WTC11 (cell line): ENCODE measurements around the gene P3H2. TPM values are rescaled to one million over a fixed set of nuclear protein-coding genes. Genes with fewer than 3 reads are reported as not detected.

Experiments used
- ATAC-seq: fragments of 200-7000 bp; cut with Tn5 transposase; 2 replicates; pipeline ENCODE4 v1.10.0; 2021; ENCODE audit warnings: mild to moderate bottlenecking, moderate library complexity
- CTCF ChIA-PET: fragments of 300-600 bp; sonication (Branson Sonifier 250); formaldehyde crosslinking; loops from one replicate; lab custom pipeline; 2021; ENCODE audit warnings: antibody characterized with exemption; lab: Charles Lee
- POLR2A ChIA-PET: fragments of 350-600 bp; sonication (Branson Sonifier 250); formaldehyde crosslinking; loops from one replicate; lab custom pipeline; 2021; ENCODE audit warnings: antibody characterized with exemption; lab: Charles Lee
- DNase-seq: peaks from one replicate; pipeline ENCODE4 v3.0.0; 2021; ENCODE audit warnings: low spot score
- H3K27ac Mint-ChIP-seq: 2 replicates; pipeline ENCODE4 v1.8.0; 2021; ENCODE audit warnings: mixed read lengths
- H3K27me3 Mint-ChIP-seq: 2 replicates; pipeline ENCODE4 v1.8.0; 2021; ENCODE audit warnings: low read depth, mild to moderate bottlenecking, moderate library complexity, mixed read lengths
- H3K36me3 Mint-ChIP-seq: 2 replicates; pipeline ENCODE4 v1.8.0; 2021; ENCODE audit warnings: mixed read lengths
- H3K4me1 Mint-ChIP-seq: 2 replicates; pipeline ENCODE4 v1.8.0; 2022; ENCODE audit warnings: mixed read lengths
- H3K4me3 Mint-ChIP-seq: 2 replicates; pipeline ENCODE4 v1.8.0; 2021; ENCODE audit warnings: mild to moderate bottlenecking, moderate library complexity, mixed read lengths
- H3K9me3 Mint-ChIP-seq: 2 replicates; pipeline ENCODE4 v1.8.0; 2021; ENCODE audit warnings: mixed read lengths
- ATF3 ChIP-seq: sonication (generic); formaldehyde crosslinking; conservative IDR thresholded peaks from 2 replicates; pipeline ENCODE4 v1.8.1; 2022; ENCODE audit warnings: mild to moderate bottlenecking, missing genetic modification reagents
- CBFB ChIP-seq: sonication (generic); formaldehyde crosslinking; IDR thresholded peaks from 2 replicates; pipeline ENCODE4 v1.8.1; 2022; ENCODE audit warnings: mild to moderate bottlenecking, low read depth, missing genetic modification reagents
- CREM ChIP-seq: sonication (generic); formaldehyde crosslinking; IDR thresholded peaks from 2 replicates; pipeline ENCODE4 v1.8.1; 2022; ENCODE audit warnings: mild to moderate bottlenecking, missing genetic modification reagents, moderate library complexity
- GABPB1 ChIP-seq: sonication (generic); formaldehyde crosslinking; IDR thresholded peaks from 2 replicates; pipeline ENCODE4 v1.8.1; 2023; ENCODE audit warnings: mild to moderate bottlenecking, missing genetic modification reagents
- MAX ChIP-seq: sonication (generic); formaldehyde crosslinking; IDR thresholded peaks from 2 replicates; pipeline ENCODE4 v1.8.0; 2022; ENCODE audit warnings: mild to moderate bottlenecking, missing genetic modification reagents
- NFATC4 ChIP-seq: fragments of 250-450 bp; sonication (Bioruptor Pico); IDR thresholded peaks from 2 replicates; pipeline ENCODE4 v1.9.0; 2021; ENCODE audit warnings: mild to moderate bottlenecking
- NR1H2 ChIP-seq: sonication (generic); formaldehyde crosslinking; IDR thresholded peaks from 2 replicates; pipeline ENCODE4 v1.9.0; 2021; ENCODE audit warnings: mild to moderate bottlenecking, moderate library complexity, missing genetic modification reagents
- PREB ChIP-seq: sonication (generic); formaldehyde crosslinking; IDR thresholded peaks from 2 replicates; pipeline ENCODE4 v1.8.1; 2022; ENCODE audit warnings: mild to moderate bottlenecking, missing genetic modification reagents, moderate library complexity, borderline replicate concordance
- RELA ChIP-seq: sonication (generic); formaldehyde crosslinking; IDR thresholded peaks from 2 replicates; pipeline ENCODE4 v1.8.1; 2022; ENCODE audit warnings: missing genetic modification reagents, mild to moderate bottlenecking, borderline replicate concordance
- SMAD3 ChIP-seq: sonication (generic); formaldehyde crosslinking; IDR thresholded peaks from 2 replicates; pipeline ENCODE4 v1.8.0; 2022; ENCODE audit warnings: missing genetic modification reagents, mild to moderate bottlenecking, borderline replicate concordance
- TCF7 ChIP-seq: sonication (generic); formaldehyde crosslinking; IDR thresholded peaks from 2 replicates; pipeline ENCODE4 v1.8.0; 2022; ENCODE audit warnings: mild to moderate bottlenecking, low read depth, missing genetic modification reagents, moderate library complexity
- TEAD1 ChIP-seq: sonication (generic); formaldehyde crosslinking; IDR thresholded peaks from 2 replicates; pipeline ENCODE4 v1.8.0; 2022; ENCODE audit warnings: mild to moderate bottlenecking, missing genetic modification reagents
- TEAD4 ChIP-seq: sonication (generic); formaldehyde crosslinking; IDR thresholded peaks from 2 replicates; pipeline ENCODE4 v1.8.0; 2022; ENCODE audit warnings: mild to moderate bottlenecking, missing genetic modification reagents
- USF1 ChIP-seq: sonication (generic); formaldehyde crosslinking; IDR thresholded peaks from 2 replicates; pipeline ENCODE4 v1.8.0; 2022; ENCODE audit warnings: mild to moderate bottlenecking, missing genetic modification reagents
- ZNF317 ChIP-seq: sonication (generic); formaldehyde crosslinking; IDR thresholded peaks from 2 replicates; pipeline ENCODE4 v1.8.1; 2023; ENCODE audit warnings: low read depth, mild to moderate bottlenecking, moderate library complexity, missing genetic modification reagents, borderline replicate concordance
- total RNA-seq: library from RNA; stranded (reverse); gene quantifications from 3 replicates; pipeline ENCODE4 v1.2.3, GENCODE V29; 2021
- TF ChIP-seq, protein P1 (sequence below): sonication (generic); formaldehyde crosslinking; IDR thresholded peaks from 2 replicates; pipeline ENCODE4 v1.8.0; 2022; ENCODE audit warnings: missing genetic modification reagents
- TF ChIP-seq, protein P2 (sequence below): fragments of 200-600 bp; IDR thresholded peaks from 2 replicates; pipeline ENCODE4 v1.8.0; 2022; ENCODE audit warnings: antibody characterized with exemption
- TF ChIP-seq, protein P3 (sequence below): sonication (generic); formaldehyde crosslinking; IDR thresholded peaks from 2 replicates; pipeline ENCODE4 v1.8.1; 2023; ENCODE audit warnings: mild to moderate bottlenecking, missing genetic modification reagents, moderate library complexity
- TF ChIP-seq, protein P4 (sequence below): sonication (generic); formaldehyde crosslinking; IDR thresholded peaks from 2 replicates; pipeline ENCODE4 v1.8.1; 2022; ENCODE audit warnings: low read depth, missing genetic modification reagents, borderline replicate concordance

The P3H2 gene
- total RNA-seq, 1 experiment from 2014 or later: 29.4 TPM

DNA sequence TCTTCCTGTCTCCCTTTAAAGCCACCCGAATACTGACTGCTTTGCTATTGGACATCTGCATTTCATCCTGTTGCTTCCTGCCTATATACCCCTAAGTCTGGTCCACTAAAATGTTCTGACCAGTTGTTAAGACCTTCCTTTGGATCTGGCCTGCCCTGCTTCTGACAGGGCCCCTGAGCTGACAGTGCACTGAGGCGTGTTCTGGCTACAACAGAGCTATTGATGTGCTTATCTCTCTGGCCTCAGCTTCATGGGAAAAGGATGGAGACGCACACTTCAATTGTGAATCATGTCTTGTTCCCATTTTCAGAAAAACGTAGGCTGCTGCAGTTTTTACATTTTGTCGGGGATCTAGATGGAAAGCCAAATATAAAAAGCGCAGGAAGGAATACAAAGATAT, 7.1 kb upstream of the P3H2 start:
- TF ChIP-seq, protein P1, sequence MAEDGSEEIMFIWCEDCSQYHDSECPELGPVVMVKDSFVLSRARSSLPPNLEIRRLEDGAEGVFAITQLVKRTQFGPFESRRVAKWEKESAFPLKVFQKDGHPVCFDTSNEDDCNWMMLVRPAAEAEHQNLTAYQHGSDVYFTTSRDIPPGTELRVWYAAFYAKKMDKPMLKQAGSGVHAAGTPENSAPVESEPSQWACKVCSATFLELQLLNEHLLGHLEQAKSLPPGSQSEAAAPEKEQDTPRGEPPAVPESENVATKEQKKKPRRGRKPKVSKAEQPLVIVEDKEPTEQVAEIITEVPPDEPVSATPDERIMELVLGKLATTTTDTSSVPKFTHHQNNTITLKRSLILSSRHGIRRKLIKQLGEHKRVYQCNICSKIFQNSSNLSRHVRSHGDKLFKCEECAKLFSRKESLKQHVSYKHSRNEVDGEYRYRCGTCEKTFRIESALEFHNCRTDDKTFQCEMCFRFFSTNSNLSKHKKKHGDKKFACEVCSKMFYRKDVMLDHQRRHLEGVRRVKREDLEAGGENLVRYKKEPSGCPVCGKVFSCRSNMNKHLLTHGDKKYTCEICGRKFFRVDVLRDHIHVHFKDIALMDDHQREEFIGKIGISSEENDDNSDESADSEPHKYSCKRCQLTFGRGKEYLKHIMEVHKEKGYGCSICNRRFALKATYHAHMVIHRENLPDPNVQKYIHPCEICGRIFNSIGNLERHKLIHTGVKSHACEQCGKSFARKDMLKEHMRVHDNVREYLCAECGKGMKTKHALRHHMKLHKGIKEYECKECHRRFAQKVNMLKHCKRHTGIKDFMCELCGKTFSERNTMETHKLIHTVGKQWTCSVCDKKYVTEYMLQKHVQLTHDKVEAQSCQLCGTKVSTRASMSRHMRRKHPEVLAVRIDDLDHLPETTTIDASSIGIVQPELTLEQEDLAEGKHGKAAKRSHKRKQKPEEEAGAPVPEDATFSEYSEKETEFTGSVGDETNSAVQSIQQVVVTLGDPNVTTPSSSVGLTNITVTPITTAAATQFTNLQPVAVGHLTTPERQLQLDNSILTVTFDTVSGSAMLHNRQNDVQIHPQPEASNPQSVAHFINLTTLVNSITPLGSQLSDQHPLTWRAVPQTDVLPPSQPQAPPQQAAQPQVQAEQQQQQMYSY: no peak
- no peak for TF ChIP-seq TEAD1 (CRISPR knock-in tag)
- TF ChIP-seq ATF3 (CRISPR knock-in tag): no peak
- TF ChIP-seq RELA (CRISPR knock-in tag): no peak
- Mint-ChIP-seq H3K27me3 (no peaks in the 10 kb centered on the region; the same call in 1 of the 2 replicates), H3K36me3 (no peaks in the 10 kb centered on the region; the same call in 1 of the 2 replicates), H3K4me3 (no peak overlapping the region), H3K9me3 (no peaks in the 10 kb centered on the region), H3K27ac (no peak overlapping the region), H3K4me1 (peaks cover 23% of the 10 kb centered on the region)
- CTCF ChIA-PET: interaction anchor here (0.5 kb wide), 1 partner anchor 166 kb away, joined by 3 read pairs; no protein-coding TSS in a partner anchor
- DNase-seq: no peak
- ATAC-seq: no peak
- POLR2A ChIA-PET: no interaction called here

DNA sequence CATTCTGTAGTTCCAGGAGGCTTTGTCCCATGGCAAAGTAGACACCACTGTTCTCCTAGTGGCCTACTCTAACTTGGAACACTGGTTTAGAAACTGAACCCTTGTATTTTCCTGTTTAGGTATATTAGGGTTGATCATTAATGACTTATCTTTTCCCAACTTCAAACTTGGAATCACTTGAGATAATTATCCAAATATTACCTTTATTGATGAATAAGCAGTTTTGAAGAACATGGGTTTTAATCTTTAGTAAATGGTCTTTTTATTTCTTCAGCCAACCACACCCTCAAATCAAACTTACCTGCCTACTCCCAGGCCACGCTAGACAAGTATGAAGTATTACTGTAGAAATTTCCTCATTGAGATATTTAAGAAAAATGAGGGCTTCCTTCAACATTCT, 6.5 kb upstream of the P3H2 start:
- Mint-ChIP-seq H3K4me1 (peaks cover 22% of the 10 kb centered on the region), H3K9me3 (no peaks in the 10 kb centered on the region), H3K36me3 (no peaks in the 10 kb centered on the region; the same call in 1 of the 2 replicates), H3K27me3 (no peaks in the 10 kb centered on the region; the same call in 1 of the 2 replicates), H3K27ac (no peak overlapping the region), H3K4me3 (no peak overlapping the region)
- ChIA-PET POLR2A (no interaction called here), CTCF (interaction anchor here (0.5 kb wide), 1 partner anchor 165 kb away, joined by 3 read pairs; no protein-coding TSS in a partner anchor)
- ATAC-seq (no peak), DNase-seq (no peak)
- TF ChIP-seq SMAD3 (no peak), ZNF317 (CRISPR knock-in tag) (no peak), USF1 (CRISPR knock-in tag) (no peak), CBFB (CRISPR knock-in tag) (no peak), TEAD1 (CRISPR knock-in tag) (no peak), TEAD4 (no peak), CREM (CRISPR knock-in tag) (no peak), MAX (CRISPR knock-in tag) (no peak), PREB (CRISPR knock-in tag) (no peak), NFATC4 (CRISPR knock-in tag) (no peak), TCF7 (CRISPR knock-in tag) (no peak), GABPB1 (CRISPR knock-in tag) (no peak), NR1H2 (CRISPR knock-in tag) (no peak)
- TF ChIP-seq, protein P2, sequence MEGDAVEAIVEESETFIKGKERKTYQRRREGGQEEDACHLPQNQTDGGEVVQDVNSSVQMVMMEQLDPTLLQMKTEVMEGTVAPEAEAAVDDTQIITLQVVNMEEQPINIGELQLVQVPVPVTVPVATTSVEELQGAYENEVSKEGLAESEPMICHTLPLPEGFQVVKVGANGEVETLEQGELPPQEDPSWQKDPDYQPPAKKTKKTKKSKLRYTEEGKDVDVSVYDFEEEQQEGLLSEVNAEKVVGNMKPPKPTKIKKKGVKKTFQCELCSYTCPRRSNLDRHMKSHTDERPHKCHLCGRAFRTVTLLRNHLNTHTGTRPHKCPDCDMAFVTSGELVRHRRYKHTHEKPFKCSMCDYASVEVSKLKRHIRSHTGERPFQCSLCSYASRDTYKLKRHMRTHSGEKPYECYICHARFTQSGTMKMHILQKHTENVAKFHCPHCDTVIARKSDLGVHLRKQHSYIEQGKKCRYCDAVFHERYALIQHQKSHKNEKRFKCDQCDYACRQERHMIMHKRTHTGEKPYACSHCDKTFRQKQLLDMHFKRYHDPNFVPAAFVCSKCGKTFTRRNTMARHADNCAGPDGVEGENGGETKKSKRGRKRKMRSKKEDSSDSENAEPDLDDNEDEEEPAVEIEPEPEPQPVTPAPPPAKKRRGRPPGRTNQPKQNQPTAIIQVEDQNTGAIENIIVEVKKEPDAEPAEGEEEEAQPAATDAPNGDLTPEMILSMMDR: no peak
- TF ChIP-seq, protein P3, sequence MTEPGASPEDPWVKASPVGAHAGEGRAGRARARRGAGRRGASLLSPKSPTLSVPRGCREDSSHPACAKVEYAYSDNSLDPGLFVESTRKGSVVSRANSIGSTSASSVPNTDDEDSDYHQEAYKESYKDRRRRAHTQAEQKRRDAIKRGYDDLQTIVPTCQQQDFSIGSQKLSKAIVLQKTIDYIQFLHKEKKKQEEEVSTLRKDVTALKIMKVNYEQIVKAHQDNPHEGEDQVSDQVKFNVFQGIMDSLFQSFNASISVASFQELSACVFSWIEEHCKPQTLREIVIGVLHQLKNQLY: no peak
- TF ChIP-seq, protein P4, sequence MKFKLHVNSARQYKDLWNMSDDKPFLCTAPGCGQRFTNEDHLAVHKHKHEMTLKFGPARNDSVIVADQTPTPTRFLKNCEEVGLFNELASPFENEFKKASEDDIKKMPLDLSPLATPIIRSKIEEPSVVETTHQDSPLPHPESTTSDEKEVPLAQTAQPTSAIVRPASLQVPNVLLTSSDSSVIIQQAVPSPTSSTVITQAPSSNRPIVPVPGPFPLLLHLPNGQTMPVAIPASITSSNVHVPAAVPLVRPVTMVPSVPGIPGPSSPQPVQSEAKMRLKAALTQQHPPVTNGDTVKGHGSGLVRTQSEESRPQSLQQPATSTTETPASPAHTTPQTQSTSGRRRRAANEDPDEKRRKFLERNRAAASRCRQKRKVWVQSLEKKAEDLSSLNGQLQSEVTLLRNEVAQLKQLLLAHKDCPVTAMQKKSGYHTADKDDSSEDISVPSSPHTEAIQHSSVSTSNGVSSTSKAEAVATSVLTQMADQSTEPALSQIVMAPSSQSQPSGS (CRISPR knock-in tag): no peak
- TF ChIP-seq, all 79 proteins: peak for 0
